BJ (cell line): ENCODE measurements around the gene CHST9. TPM values are rescaled to one million over a fixed set of nuclear protein-coding genes. Genes with fewer than 3 reads are reported as not detected.

Source experiments
- CTCF ChIA-PET: fragments of 350-600 bp; formaldehyde crosslinking; extraction: SDS; loops from one replicate; lab custom pipeline; 2021; ENCODE audit warnings: antibody characterized with exemption, inconsistent platforms; lab: Yijun Ruan, JAX
- POLR2A ChIA-PET: fragments of 300-600 bp; sonication (Branson Sonifier 250); formaldehyde crosslinking; extraction: SDS; loops from one replicate; lab custom pipeline; 2021; ENCODE audit warnings: antibody characterized with exemption; lab: Charles Lee
- DNase-seq: peaks from one replicate; pipeline ENCODE4 v3.0.0-alpha.2; 2011; ENCODE audit warnings: low read depth
- H3K27me3 ChIP-seq: 2 replicates; pipeline ENCODE4 v1.6.0; 2011; ENCODE audit warnings: low read length; ENCODE audit not compliant: control insufficient read depth, insufficient read depth
- H3K36me3 ChIP-seq: 2 replicates; pipeline ENCODE4 v1.5.1; 2011; ENCODE audit warnings: low read length; ENCODE audit not compliant: control insufficient read depth, insufficient read depth
- H3K4me3 ChIP-seq: 2 replicates; pipeline ENCODE4 v1.5.1; 2011; ENCODE audit warnings: low read depth, mild to moderate bottlenecking, control low read depth, low read length
- polyA plus RNA-seq: library from polyadenylated mRNA; depleted of rRNA; stranded (reverse); fragments of >200 nt; gene quantifications from 2 replicates; pipeline ENCODE4 v1.2.3, GENCODE V29; 2011
- TF ChIP-seq, protein P1 (sequence below): IDR thresholded peaks from 2 replicates; pipeline ENCODE4 v1.5.1; 2011; ENCODE audit warnings: low read depth, mild to moderate bottlenecking, control low read depth, inconsistent platforms, low read length, moderate library complexity; ENCODE audit not compliant: insufficient read depth

Gene CHST9
- polyA plus RNA-seq, 1 experiment: not detected

DNA sequence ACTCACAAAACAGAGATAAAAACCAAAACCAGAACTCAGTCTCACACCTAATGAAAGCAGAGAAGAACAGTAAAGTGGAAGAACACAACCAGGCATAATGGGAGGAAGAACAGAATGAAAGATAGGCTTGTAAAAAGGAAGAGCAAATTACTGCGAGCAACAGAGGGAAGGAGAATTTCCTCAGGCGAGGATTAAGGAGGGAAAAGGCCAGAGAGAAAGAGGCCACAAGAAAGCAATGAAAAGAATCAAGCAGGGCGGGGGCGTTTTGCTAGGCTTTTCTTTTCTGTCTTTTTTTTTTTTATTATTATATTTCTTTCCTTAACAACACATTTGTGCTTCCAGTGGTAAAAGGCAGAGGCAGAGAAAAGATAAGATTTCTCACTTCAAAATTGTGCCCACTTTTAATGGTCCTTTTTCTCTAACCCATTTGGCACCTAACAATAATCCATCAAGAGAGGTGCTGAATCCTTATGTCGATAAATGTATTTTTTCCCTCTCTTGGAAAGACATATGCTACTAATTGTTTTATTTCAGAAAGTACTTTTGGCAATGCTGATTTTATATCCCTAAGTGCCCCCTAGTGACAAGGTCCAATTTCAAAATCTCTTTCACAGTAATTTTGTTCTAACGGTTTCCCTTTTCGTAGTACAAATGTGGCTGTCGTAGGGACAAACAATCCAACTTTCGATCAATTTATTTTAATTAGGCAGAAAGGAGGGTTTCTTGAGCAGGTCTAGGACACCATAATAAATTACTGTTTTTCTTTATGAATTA is 180.9 kb downstream of the CHST9 start:
- POLR2A ChIA-PET: no interaction called here
- CTCF ChIA-PET: no interaction called here
- no peaks in the 10 kb centered on the region for H3K27me3 ChIP-seq

DNA sequence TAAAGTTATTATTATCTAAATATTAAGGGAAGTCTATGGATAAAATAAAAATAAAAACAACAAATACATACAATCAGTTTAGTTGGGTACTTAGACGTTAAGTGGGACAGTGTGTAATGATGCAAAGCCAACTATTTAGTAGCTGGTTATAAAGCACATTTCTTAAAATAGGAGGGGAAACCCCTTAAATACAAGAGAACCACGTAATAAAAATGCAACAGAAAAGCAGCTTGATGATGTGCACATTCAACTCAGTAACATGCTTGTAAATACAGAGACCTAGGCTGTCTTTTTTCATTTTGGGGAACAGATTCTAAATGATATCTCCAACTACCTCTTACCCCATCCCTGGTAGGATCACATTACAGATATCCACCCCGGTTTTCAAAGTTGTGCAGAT is 185.3 kb downstream of the CHST9 start:
- TF ChIP-seq, protein P1, sequence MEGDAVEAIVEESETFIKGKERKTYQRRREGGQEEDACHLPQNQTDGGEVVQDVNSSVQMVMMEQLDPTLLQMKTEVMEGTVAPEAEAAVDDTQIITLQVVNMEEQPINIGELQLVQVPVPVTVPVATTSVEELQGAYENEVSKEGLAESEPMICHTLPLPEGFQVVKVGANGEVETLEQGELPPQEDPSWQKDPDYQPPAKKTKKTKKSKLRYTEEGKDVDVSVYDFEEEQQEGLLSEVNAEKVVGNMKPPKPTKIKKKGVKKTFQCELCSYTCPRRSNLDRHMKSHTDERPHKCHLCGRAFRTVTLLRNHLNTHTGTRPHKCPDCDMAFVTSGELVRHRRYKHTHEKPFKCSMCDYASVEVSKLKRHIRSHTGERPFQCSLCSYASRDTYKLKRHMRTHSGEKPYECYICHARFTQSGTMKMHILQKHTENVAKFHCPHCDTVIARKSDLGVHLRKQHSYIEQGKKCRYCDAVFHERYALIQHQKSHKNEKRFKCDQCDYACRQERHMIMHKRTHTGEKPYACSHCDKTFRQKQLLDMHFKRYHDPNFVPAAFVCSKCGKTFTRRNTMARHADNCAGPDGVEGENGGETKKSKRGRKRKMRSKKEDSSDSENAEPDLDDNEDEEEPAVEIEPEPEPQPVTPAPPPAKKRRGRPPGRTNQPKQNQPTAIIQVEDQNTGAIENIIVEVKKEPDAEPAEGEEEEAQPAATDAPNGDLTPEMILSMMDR: no peak
- H3K4me3 ChIP-seq: no peak overlapping the region
- POLR2A ChIA-PET: no interaction called here
- no peaks in the 10 kb centered on the region for H3K27me3 ChIP-seq
- no peak for DNase-seq
- CTCF ChIA-PET: no interaction called here
- H3K36me3 ChIP-seq: no peaks in the 10 kb centered on the region

More for the DNA sequence above, 180.9 kb downstream of the CHST9 start:
- TF ChIP-seq, protein P1: peak; percentile 33; the same call in 1 of the 2 replicates
- Histone ChIP-seq H3K36me3 (no peaks in the 10 kb centered on the region), H3K4me3 (no peak overlapping the region)
- DNase-seq: no peak

DNA sequence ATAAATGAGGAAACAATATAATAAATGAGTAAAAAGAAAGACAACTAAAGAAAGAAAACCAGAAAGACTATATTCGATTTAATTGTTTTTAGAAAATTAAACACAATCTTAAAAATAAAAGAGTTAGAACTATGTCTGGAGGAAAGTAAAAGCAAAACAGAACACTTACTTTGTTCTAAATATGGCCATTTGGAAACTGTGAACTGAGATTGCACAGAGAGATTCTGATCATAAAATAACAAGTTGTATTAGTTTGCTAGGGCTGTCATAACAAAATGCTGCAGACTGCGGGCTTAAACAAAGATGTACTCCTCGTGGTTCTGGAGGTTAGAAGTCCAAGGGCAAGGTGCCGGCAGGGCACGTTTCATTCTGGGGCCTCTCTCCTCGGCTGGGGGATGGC is 191.5 kb downstream of the CHST9 start:
- no peak for DNase-seq
- H3K4me3 ChIP-seq: no peak overlapping the region
- H3K27me3 ChIP-seq: no peaks in the 10 kb centered on the region
- TF ChIP-seq, protein P1: no peak
- ChIA-PET POLR2A (no interaction called here), CTCF (no interaction called here)
- H3K36me3 ChIP-seq: no peaks in the 10 kb centered on the region

DNA sequence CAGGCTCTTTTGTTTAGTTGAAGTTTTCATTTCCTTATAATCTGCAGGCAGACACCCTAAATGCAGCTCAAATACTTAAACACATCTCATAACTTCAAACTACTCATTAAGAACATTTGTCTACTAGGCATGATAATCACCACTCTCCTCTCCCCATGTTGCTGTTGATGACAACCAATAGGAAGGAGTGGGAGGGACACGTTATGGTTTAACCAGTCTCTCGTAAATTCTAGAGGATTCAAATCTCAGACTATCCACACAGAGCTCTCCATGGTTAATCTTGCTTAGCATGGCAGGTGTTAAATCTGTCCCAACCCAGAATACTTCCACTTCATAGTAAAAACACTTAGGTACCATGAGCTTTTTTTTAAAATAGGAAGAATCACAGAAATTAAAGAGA is 192.2 kb downstream of the CHST9 start:
- ChIA-PET CTCF (no interaction called here), POLR2A (no interaction called here)
- DNase-seq: no peak
- Histone ChIP-seq H3K36me3 (no peaks in the 10 kb centered on the region), H3K27me3 (no peaks in the 10 kb centered on the region), H3K4me3 (no peak overlapping the region)
- TF ChIP-seq, protein P1: no peak

DNA sequence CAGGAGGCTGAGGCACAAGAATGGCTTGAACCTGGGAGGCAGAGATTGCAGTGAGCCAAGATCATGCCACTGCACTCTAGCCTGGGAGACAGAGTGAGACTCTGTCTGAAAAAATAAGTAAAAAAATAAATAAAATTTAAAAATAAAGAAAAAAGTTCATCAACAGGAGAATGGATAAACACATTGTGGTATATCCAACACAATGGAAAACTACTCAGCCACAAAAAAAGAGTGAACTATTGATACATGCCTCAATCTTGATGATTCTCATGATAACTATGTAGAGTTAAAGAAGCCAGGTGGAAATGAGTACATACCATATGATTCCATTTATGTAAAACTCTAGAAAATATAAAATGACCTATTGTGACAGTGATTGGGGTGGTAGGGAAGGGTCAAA is 195.3 kb downstream of the CHST9 start:
- Histone ChIP-seq H3K4me3 (no peak overlapping the region), H3K36me3 (no peaks in the 10 kb centered on the region), H3K27me3 (no peaks in the 10 kb centered on the region)
- CTCF ChIA-PET: no interaction called here
- DNase-seq: no peak
- TF ChIP-seq, protein P1: no peak
- POLR2A ChIA-PET: no interaction called here
